ENCODE results near the gene KIF2B. TPM values are rescaled to one million over a fixed set of nuclear protein-coding genes. Genes with fewer than 3 reads are reported as not detected.
A peak's percentile ranks its signal among the peaks of the same experiment; 100 is the strongest.

KIF2B gene
- total RNA-seq, 4 donors from 2014 or later: not detected

DNA sequence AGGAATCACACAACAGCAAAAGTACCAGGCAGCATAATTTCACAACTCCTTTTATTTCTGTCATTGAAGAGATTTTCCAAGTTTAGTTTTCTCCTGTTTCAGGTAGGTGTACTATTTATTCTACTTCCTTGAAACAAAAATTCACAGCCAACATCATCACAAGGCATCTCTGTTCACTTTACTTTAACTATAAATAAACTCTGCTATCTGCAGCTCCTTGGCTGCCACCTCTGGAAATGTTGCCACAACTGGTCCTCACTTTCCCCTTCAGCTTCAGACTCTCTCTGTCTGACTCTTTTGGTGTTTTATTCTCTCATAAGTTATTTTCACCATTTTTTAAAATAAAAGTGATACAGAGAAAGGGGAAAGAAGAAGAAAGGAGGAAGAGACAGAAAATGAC is 27.9 kb upstream of the KIF2B start:
- H3K27me3 ChIP-seq: no peaks in the 10 kb centered on the region
- intact Hi-C loops (cut with DNase I; ENCODE audit: low total_unique reads) (loop anchor here (5.0 kb wide), 1 partner anchor 137 kb away; no protein-coding TSS in a partner anchor), in situ Hi-C loops (cut with MboI; ENCODE audit: low sequenced_read_pairs in 4 of 4) (no loop called here)
- TF ChIP-seq, protein P1, sequence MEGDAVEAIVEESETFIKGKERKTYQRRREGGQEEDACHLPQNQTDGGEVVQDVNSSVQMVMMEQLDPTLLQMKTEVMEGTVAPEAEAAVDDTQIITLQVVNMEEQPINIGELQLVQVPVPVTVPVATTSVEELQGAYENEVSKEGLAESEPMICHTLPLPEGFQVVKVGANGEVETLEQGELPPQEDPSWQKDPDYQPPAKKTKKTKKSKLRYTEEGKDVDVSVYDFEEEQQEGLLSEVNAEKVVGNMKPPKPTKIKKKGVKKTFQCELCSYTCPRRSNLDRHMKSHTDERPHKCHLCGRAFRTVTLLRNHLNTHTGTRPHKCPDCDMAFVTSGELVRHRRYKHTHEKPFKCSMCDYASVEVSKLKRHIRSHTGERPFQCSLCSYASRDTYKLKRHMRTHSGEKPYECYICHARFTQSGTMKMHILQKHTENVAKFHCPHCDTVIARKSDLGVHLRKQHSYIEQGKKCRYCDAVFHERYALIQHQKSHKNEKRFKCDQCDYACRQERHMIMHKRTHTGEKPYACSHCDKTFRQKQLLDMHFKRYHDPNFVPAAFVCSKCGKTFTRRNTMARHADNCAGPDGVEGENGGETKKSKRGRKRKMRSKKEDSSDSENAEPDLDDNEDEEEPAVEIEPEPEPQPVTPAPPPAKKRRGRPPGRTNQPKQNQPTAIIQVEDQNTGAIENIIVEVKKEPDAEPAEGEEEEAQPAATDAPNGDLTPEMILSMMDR (IDR thresholded peaks at IDR 0.05 in 4 of 5, conservative IDR thresholded peaks at IDR 0.05 in 1 of 5): no peak
- no peak for TF ChIP-seq POLR2A (IDR thresholded peaks at IDR 0.05)
- H3K4me3 ChIP-seq: no peak overlapping the region
- H3K4me1 ChIP-seq: peaks cover 33 to 40% of the 10 kb centered on the region in 2 donors
- peak in 1 of 2 donors; percentile 16 for DNase-seq
- ATAC-seq: peak in 1 of 2 donors; percentile 38
- peak overlapping the region in 3 of 4 donors; percentile 42 to 75 (median 65) for H3K27ac ChIP-seq
- H3K9me3 ChIP-seq: no peaks in the 10 kb centered on the region
- H3K36me3 ChIP-seq: no peaks in the 10 kb centered on the region

DNA sequence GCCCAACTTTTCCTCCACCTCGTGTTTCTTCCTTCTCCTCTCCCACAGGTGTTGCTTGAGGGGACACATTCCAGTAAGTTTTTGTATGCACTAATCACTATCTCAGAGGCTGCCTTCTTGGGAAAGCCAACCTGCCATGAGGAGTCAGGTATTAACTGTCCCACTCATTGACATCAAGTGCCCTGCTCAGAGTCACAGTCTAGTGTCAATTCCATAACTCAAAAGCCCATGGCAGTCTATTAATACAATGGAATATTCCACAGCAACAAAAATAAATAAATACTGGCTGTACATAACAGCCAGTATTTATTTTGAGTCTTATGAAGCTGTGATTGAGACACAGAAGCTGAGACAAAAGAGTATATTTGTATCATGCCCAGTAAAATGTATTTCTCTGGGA is 26.1 kb upstream of the KIF2B start:
- in situ Hi-C loops (cut with MboI; ENCODE audit: low sequenced_read_pairs in 4 of 4): no loop called here
- H3K4me1 ChIP-seq: peaks cover 32 to 40% of the 10 kb centered on the region in 2 donors

DNA sequence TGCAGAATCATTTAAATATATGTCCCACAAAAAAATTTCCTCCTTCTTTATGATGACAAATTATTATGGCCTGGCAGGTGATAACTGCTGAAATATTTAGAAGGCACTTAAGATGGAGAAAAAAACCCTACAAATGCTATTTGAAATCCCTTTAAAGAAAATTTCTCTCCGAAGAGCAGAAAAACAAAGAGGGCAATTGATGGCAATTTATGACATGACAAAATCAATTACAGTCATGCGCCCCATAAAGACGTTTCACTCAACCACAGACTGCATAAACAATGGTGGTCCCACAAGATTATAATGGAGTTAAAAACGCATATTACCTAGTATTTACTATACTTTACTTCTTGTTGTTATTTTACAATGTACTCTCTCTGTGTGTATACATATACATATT is 25.2 kb upstream of the KIF2B start:
- in situ Hi-C loops (cut with MboI; ENCODE audit: low sequenced_read_pairs in 4 of 4): no loop called here
- no peak for DNase-seq
- no peak for ATAC-seq
- Histone ChIP-seq H3K9me3 (no peaks in the 10 kb centered on the region), H3K4me3 (no peak overlapping the region), H3K27me3 (no peaks in the 10 kb centered on the region), H3K4me1 (peaks cover 25 to 39% of the 10 kb centered on the region in 2 donors), H3K27ac (no peak overlapping the region), H3K36me3 (no peaks in the 10 kb centered on the region)
- intact Hi-C loops (cut with DNase I; ENCODE audit: low total_unique reads): no loop called here
- TF ChIP-seq POLR2A (IDR thresholded peaks at IDR 0.05): no peak

More for the DNA sequence above, 26.1 kb upstream of the KIF2B start:
- DNase-seq (no peak), ATAC-seq (no peak)
- H3K27me3 ChIP-seq: no peaks in the 10 kb centered on the region
- TF ChIP-seq, protein P1 (IDR thresholded peaks at IDR 0.05 in 4 of 5, conservative IDR thresholded peaks at IDR 0.05 in 1 of 5): no peak
- no peak for TF ChIP-seq POLR2A (IDR thresholded peaks at IDR 0.05)
- intact Hi-C loops (cut with DNase I; ENCODE audit: low total_unique reads): no loop called here
- H3K9me3 ChIP-seq: no peaks in the 10 kb centered on the region
- H3K4me3 ChIP-seq: no peak overlapping the region
- H3K27ac ChIP-seq: peak overlapping the region in 3 of 4 donors; percentile 49 to 75 (median 65)
- H3K36me3 ChIP-seq: no peaks in the 10 kb centered on the region

DNA sequence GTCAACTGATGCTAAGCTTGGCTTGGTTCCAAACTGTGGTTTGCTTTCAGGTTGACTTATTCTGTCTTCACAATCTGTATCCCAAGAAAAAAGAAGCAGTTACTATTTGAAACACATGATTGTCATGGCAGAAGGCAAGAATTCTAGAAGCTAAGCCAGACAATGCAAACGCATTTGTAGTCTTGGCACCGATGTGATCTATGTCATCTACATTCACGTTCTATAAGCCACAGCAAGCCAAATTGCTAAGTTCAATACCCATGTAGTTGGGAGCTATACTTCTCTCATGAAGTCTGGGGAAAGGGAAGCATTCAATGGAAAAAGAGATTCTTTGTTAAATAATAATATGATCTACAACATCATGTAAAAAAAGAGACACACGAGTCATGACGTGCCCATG is 18.3 kb upstream of the KIF2B start:
- in situ Hi-C loops (cut with MboI; ENCODE audit: low sequenced_read_pairs in 4 of 4) (no loop called here), intact Hi-C loops (cut with DNase I; ENCODE audit: low total_unique reads) (no loop called here)
- DNase-seq (no peak), ATAC-seq (no peak)
- Histone ChIP-seq H3K4me1 (no peaks in the 10 kb centered on the region), H3K27ac (no peak overlapping the region), H3K4me3 (no peak overlapping the region), H3K36me3 (no peaks in the 10 kb centered on the region), H3K27me3 (no peaks in the 10 kb centered on the region), H3K9me3 (no peaks in the 10 kb centered on the region)
- TF ChIP-seq, protein P1 (IDR thresholded peaks at IDR 0.05 in 4 of 5, conservative IDR thresholded peaks at IDR 0.05 in 1 of 5): no peak
- no peak for TF ChIP-seq POLR2A (IDR thresholded peaks at IDR 0.05)

DNA sequence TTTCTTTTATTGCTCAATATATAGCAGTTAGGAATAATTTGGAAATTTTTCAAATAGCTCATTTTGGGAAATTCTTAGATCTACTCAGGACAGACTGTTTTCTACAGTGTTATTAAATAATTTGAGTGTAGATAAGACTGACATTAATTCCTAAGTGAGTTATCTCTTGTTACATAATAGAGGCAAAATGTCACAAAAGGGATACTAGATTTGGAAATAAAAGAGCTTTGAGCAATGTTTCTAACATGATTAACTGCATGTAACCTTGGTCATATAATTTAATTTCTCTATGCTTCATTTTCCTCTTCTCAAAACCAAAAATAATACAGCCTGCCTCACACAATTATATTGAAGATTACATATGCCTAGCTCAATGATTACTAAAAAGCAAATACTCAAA is 16.3 kb upstream of the KIF2B start:
- TF ChIP-seq POLR2A (IDR thresholded peaks at IDR 0.05): no peak
- TF ChIP-seq, protein P1 (IDR thresholded peaks at IDR 0.05 in 4 of 5, conservative IDR thresholded peaks at IDR 0.05 in 1 of 5): no peak
- no peaks in the 10 kb centered on the region for H3K36me3 ChIP-seq
- in situ Hi-C loops (cut with MboI; ENCODE audit: low sequenced_read_pairs in 4 of 4): no loop called here
- H3K27ac ChIP-seq: no peak overlapping the region
- no peak for DNase-seq
- H3K4me3 ChIP-seq: no peak overlapping the region
- H3K9me3 ChIP-seq: no peaks in the 10 kb centered on the region
- no peak for ATAC-seq
- no peaks in the 10 kb centered on the region for H3K4me1 ChIP-seq
- no peaks in the 10 kb centered on the region for H3K27me3 ChIP-seq
- intact Hi-C loops (cut with DNase I; ENCODE audit: low total_unique reads): no loop called here
